Measurements from ENCODE around the gene STK40.

Gene STK40

DNA sequence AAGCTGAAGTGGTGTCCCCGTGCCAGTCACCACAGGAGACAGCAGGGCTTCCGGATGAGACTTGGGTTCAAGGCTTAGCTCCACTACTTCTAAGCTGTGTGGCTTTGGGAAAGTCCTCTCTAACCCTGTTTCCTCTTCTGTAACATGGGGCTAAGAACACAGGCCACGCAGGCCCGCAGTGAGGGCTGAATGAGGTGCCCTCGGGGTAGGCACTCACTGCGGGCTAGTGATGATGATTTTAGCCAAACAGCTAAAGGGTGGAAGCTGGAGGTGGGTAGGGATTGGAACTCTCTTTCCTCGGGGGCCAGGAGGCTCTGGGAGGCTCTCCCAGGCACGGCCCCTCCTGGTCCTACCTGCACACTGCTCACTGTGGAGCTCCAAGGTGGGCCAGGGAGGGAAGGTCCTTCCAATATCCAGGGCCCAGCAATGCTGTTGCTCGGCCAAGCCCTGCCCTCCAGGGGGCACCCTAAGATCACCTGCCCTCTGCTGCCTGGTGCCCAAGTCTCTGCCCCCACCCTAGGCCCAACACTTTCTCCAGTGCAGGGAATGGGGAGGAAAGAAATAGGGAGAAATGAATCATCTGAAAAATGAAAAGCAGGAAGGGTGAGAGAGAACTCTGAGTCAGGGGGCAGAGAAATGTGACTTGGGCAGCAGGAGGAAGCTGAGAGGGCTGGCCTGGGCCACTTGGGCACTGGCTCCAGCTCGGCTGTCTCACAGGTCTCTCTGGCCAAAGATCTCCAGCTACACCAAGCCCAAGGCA lies 43.1 kb downstream of the STK40 start:
- DNase-seq = peak; percentile 62 to 68

DNA sequence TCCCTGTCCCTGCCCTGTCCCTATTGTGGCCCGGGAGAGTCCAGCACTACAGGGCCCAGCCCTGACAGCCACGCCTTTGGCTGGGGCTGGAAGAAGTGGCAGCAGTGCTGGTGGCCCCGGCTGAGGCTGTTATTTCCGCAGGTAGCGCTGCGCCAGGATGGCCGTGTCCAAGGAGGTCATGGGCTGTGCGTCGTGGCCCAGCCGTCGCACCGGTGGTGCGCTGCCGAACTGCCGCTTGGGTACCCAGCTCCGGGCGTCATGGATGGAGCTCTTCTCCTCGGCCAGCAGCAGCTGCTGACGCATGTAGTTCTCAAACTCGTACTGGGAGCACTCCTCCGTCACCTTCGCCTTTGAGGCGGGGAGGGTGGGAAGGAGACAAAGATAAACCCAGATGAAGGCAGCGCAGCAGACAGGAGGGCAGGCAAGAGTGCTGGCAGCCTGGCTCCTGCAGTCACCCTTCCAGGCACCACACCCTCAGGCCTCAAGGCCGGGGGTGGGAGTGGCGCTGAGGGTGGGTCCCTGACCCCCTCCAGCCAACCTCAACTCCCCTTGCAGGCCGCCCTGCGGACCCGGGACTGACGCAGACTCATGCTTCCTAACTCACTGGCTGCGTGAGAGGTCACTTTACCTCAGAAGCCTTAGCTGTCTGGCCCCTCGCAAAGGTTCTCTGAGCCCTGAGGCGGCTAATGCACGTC lies 44.0 kb downstream of the STK40 start:
- no peak for DNase-seq

DNA sequence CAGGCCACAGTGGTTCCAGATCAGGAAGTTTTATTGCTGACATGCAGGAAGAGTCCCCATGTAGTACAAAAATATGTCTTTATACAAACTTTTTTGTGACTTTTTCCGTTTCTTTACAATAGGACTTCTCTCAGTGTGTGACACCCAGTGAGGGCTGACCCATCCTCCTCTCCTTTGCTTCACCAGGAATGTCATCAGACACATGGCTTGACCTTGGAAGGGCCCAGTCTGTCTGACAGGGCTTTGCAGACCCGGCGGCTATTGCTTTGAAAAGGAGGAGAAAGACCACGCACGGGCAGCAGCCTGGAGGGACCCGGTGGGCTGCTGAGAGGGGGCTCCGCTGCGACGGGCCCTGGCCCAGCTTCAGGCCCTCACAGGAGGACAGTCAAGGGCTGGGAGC lies 46.1 kb downstream of the STK40 start:
- no peak for DNase-seq

DNA sequence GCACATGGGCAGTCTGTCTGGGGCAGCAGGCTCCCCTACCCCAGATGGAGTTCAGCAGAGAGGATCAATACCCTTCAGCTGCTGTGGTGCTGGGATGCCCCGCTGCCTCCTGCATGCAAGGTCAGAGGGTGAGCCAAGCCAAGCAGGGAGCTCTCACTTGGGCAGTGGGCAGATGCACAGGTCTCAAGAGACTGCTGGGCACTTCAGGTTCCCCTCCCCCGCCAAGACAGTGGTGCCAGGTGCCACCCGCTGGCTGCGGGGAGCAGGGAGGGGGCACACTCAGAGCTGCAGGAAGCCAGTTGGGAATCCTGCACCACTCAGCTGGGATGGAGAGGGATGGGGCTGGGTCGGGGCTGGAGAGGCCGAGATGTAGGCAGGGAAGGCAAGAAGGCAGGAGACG lies 46.5 kb downstream of the STK40 start:
- no peak for DNase-seq

DNA sequence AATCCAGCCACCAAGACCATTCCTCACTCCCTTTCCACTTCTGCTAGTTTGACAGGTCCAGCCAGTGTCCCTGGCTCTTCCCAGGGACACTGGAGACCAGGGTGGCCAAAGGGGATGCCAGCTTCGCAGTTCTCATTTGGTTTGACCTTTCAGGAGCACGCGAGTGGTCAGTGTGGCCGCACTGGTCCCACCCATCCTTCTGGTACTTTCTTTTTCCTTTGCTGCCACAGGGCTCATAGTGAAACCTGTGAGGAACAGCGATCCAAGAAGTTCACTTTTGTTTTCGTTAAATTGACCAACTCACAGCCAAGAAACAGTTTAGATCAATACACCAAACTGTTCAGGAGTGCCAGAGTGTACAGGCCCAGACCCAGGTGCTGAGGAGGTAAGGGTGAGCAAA lies 47.9 kb downstream of the STK40 start:
- no peak for DNase-seq

DNA sequence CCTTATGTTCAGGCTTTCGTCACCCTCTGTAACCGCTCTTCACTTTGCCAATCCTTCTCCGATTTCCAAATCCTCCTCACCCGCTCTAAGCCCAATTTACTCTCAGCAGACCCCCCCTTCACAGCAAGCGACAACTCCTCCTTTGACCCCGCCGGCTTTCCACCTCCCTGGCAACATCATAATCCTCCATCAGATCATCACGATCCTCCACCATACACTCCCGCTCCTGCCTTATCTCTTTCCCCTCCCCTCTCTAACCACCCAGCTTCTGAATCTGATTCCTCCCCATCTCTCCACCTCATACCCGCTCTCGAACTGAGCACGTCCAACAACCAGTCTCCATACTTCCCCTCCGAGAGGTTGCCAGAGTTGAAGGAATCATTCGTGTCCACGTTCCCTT lies 54.8 kb downstream of the STK40 start:
- DNase-seq = no peak

DNA sequence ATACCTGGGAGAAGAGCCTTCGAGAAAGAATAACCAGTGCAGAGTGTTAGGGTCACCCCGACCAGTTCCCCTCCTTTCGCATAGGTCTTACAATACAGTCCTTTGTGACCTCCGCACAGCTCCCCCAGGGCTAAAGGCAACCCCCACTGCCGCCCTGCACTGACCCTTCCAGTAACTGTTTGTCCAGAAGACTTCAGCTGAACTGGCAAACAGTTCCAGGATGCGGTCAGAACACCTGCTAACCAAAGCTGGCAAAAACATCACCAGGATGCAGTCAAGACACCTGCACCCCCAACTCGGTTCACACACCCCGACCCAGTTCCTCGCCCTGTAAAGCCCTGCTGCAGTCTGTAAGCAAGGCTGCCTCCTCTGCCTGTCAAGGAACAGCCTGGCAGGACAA lies 55.9 kb downstream of the STK40 start:
- no peak for DNase-seq

DNA sequence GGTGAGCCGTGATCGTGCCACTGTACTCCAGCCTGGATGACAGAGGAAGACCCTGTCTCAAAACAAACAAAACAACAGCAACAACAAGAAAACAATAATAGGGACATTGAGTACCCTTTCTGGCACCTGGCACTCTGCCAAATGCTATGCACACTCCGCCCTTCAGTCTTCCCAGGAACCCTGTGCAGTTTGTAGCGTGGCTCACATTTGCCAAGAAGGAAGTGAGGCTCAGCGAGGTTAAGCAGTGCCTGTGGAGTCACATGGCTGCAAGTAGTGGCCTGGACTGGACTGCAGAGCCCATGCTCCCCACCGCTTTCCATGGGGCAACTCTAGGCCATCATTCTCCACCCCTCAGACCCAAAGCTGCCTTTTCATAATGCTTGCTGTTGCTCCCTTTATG lies 57.0 kb downstream of the STK40 start:
- DNase-seq = no peak

DNA sequence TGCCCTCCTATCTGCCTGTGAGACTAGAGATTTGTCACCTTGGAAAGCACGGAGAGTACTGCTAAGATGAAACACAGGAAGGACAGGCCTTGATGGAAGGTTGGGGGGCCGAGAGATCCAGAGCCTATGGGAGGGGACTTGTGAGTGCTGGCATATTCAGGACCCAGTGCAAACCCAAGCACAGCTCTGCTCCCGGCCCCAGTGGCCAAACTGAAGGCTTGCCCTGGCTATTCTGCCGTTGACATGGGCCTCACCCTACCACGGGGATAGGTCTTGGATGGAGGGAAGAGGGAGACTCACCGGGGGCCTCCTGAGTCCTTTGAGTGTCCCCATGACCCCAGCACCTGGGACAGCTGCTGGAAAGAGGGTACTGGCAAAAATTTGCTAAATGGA lies 57.6 kb downstream of the STK40 start:
- DNase-seq = no peak

DNA sequence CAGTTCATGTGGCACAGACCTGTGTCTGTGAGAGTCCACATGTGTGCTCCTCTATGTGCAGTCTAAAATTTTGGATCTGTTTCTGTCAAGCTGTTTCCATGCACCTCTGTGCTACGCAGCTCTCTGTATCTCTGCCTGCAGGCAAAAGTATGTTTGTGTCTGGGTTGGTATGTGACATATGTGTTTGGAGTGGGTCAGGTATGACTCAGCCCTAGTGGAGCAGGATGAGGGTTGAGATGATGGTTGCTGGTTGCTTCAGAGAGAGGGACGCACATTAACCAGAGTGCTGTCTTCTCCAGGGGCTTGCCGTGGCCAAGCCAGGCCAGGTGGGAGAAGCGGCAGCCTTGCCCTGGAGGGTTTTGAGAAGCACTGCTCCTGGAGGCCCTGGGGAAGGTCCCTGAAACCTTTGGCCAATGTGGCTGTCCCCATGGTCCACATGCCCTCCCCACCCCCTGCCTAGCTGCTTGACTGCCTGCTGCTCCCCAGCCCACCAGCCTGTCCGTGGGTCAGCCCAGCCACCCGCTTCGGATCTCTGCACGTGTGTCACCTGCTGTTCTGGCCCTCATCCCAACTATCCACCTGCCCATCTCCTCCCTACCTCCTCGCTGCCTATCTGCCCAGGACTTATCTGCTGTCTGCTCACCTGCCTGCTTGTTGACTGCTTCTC lies 58.2 kb downstream of the STK40 start:
- no peak for DNase-seq

DNA sequence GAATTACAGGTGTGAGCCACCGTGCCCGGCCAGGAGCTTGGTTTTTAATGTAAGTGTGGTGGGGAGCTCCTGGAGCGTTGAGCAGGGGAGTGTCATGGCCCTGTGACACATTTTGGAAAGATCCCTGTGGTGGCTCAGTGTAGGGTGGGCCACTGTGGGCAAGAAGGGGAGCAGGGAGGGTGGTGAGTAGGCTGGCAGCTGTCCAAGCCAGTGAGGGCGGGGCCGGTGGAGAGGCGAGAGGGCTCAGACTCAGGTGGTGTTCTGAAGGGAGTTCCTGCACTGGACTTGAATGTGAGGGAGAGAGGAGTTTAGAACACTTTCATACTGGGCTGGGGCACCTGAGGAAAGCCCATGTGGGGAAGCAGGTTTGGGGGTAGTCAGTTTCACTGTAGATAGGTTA lies 59.2 kb downstream of the STK40 start:
- no peak for DNase-seq

DNA sequence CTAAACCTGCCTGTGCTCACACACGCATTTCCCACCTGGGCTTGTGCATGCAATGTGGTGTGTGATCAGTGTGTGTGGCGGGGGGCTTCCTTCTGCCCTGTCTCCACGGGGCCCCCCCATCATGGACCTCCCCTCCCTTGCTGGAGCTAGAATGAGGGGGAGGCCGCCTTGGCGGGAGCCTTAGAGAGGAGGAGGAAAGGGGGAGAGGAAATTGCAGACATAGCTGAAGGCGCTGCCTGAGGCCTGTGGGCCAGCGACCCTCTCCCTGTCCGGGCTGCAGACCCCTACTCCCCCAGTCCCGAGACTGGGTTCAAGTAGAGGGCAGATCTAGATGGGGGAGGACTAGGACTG lies 61.4 kb downstream of the STK40 start:
- no peak for DNase-seq

DNA sequence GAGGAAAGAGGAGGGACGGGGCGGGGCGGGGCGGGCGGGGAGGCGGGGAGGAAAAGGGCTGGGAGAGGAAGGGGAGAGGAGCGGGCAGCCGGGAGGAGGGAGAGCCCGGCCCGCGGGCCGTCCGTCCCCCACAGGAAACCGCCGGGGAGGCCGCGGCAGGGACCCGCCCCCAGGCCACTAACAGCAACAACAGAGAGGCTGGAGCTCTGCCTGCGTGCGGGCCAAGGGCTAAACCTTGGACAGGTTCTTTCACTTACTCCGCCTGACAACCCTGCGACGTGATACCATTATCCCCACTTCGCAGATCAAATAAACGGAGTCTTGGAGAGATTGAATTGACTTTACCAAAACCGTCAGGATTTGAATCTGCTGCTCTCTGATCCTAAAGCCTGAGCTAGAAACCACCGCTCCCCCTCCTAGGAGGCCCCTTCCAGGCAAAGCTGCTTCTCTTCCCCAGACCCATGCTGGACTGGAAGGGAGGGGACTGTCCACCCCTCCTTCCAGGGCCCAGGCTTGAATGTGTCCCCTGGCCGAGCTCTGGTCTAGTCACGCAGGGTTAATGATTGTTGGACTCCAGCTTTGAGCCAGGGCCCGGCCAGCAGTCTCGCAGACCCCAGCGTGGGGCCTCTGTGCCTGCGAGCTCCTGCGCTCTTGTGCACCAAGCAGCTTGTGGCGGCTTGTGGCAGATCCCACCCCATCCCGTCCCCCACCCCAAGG lies 61.9 kb downstream of the STK40 start, which contains the start of gene EVA1B:
Gene EVA1B (minus strand): TSS at position 10 of the 717 bp plus-strand sequence. CDS start 608 bp downstream, outside the sequence.
- peak; percentile 64 to 74 for DNase-seq

DNA sequence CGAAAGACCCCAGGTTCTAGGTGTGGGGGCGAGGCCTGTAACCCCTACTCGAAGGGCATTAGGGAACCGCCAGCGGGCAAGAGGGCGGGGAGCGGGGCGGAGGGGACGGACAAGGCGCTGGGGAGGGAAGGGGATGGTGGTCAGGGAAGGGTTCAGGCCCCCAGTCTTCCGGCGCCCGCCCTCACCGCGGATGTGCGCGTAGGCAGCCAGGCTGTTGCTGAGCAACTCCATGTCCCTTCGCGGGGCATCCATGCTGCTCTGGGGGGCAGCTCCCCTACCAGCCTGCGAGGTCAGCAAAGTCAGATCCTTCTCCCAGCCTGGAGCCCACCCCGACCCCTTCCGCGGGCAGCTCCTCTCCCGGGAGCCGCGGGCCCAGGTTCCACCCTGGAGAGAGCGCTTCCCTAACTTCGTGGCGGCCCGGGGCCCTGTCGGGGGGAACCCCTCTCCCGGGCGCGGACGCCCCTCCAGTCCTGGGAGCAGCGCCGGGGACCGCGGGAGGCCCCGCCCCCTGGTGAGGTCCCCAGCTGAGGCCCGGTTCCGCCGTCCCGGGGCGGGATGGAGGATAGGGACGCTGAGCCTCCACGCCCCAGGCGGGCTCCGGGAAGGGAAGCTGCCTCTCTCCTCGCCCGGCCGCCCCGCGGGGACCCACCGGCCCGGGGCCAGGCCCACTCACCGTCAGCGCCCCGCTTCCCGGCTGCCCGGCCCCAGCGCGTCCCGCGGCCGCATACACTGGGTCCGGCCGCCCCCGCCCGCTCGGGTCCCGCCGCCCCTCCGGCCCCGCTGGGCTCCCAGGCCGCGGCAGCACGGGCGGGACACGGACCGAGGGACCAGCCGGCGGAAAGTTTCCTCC lies 62.7 kb downstream of the STK40 start:
- DNase-seq = peak; percentile 50 to 66

DNA sequence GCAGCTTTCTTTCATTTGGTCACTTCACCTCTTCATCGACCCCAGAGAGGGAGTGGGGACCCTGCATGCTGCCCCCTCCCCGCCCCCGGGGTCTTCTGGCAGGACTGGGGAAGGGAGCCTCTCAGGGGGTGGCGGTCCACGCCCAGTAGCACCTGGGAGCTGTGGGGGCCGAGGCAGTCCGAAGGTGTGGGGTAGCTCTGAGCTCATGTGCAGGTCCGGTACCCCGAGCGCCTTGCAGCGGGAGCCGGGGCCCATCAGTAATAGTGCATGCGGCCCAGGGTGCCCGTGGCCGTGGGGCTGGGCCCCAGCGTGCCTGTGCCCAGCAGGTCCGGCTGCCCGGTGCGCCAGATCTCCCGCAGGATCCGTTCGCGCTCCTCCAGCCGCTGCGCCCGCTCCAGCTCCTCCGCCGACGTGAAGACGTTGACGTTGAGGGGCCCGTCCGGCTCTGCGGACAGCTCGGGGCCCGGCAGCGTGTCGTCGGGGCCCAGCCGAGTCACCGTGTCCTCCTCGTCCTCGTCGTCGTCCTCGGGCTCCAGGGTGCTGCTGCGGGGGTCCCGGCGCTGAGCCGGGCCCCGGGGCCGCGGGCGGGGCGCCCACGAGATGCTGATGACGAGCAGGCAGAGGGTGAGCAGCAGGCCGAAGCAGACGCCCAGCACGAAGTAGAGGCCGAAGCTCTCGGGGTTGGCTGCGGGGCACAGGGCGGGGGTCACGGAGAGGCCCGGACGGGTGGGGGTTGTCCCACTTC lies 63.5 kb downstream of the STK40 start:
- peak in 1 of 2 experiments; percentile 13 for DNase-seq

DNA sequence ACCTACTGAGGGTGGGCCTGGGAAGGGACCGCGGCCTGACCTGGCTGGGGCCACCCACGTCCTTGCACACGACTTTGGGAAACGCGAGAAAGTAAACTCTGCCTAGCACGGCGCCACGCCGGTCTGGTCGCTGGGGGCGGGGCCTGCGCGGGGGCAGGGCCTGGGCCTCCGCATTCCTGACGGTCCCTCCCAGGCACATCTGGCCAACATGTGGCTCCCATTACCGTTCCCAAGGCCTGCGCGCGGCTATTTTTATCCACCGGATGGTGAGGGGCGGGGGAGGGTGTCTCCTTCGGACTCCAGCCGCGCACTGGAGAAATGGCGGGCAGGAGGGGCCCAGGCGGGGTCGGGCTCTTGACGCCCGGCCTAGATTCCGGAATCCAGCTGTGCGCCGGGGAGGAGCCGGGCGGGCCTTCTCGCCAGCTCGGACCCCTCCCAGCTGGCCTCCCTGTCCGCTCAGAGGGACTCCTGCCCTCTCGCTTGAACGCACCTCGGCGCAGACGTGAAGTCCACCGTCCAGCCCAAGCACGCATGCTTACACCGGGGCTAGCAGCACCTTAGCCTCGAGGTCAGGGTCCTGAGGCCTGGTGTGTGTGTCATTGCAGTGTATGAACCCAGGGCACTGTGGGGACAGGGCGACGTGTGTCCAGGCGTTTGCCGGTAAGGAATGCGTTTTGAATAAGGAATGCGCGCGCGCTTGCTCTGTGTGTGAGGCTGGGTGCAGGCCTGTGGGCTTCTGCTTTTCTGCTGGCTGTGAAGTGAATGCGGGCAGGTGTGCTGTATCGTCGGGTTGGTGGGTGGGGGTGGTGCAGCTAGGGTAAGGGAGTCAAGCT lies 64.4 kb downstream of the STK40 start:
- peak; percentile 51 to 61 for DNase-seq

DNA sequence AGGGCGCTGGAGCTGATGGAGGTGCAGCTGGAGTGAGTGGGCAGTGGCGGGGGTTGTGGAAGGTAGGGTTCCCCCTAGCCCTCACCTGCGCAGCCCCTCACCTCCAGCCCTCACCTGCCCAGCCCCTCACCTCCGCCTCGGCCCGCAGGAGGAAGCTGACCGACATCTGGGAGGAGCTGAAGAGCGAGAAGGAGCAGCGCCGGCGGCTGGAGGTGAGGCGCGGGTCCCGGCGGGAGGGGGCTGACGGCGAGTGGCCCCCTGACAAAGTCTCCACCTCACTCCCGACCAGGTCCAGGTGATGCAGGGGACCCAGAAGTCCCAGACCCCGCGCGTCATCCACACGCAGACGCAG lies 65.0 kb downstream of the STK40 start:
- no peak for DNase-seq

DNA sequence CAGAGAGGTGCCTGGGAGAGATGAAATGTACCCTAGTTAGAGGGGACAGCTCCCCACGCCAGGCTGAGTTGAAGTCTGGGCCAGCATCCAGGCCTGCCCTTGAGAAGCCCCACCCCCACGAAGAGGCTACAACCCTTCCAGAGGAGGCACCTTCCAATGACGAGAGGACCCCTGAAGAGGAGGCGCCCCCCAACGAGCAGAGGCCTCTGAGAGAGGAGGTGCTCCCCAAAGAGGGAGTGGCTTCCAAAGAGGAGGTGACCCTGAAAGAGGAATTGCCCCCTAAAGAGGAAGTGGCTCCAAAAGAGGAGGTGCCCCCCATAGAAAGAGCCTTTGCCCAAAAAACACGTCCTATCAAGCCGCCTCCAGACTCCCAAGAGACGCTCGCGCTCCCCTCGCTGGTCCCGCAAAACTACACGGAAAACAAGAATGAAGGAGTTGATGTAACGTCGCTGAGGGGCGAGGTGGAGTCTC lies 65.4 kb downstream of the STK40 start:
- no peak for DNase-seq

DNA sequence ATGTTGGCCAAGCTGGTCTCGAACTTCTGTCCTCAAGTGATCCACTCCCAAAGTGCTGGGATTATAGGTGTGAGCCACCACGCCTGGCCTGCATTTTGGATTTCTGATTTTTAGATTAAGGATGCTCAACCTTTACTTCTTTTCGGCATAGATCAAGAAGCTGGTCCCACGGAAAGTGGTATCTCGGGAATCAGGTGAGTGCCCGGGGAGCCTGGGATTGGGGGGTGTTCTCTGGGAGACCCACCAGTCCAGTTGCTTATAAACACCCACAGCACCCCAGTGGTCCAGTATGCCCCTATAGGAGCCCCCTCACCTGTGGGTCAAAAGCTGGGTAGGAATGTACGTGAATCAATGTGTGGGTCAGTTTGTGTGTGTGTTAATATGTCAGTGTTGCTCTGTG lies 76.3 kb downstream of the STK40 start:
- DNase-seq = no peak

DNA sequence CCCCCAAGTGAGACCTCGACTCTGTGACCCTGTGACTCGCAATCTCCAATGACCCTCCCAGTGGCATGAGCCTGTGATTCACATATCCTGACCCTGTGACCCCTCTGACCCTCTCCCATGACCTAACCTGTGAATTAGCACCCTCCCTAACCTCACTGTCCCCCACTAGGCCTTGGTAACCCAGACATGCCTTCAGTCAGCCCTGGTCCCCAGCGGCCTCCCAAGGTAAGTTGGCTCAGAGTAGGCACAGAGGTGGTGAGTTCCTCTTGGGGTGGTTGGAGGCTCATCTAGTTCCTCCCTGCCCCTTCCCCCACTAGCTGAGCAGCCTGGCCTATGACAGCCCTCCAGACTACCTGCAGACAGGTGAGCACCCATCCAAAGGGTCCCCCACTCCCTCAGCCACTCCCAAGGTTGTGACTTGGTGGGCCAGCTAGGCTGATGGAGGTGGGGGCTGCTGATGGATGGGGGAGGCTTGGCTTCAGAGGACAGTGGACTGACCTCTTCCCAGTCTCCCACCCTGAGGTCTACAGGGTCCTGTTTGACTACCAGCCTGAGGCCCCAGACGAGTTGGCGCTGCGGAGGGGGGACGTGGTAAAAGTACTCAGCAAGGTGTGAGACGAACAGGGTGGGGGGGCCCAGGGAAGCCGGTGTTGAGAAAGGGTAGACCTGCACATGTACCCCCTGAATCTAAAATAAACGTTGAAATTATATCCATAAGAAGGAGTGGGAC lies 78.0 kb downstream of the STK40 start:
- DNase-seq = no peak
